ENCODE measurements around the gene NOD2.
A peak's percentile ranks its signal among the peaks of the same experiment; 100 is the strongest.

The NOD2 gene

GRCh38 chr16:50670476-50670875 lies 22.9 kb upstream of the NOD2 start:
- no peak for DNase-seq (ENCODE audit: low spot score)

GRCh38 chr16:50671644-50672260 lies 21.7 kb upstream of the NOD2 start:
- DNase-seq (ENCODE audit: low spot score) = no peak

- no peak for DNase-seq (ENCODE audit: low spot score)
Measured at GRCh38 chr16:50673496-50674275, 19.7 kb upstream of the NOD2 start.

GRCh38 chr16:50674831-50675230 lies 18.6 kb upstream of the NOD2 start:
- DNase-seq (ENCODE audit: low spot score) = no peak

GRCh38 chr16:50675686-50676610 lies 17.5 kb upstream of the NOD2 start:
- DNase-seq (ENCODE audit: low spot score) = no peak

- no peak for DNase-seq (ENCODE audit: low spot score)
Measured at GRCh38 chr16:50676684-50677225, 16.7 kb upstream of the NOD2 start.

- DNase-seq (ENCODE audit: low spot score) = peak; percentile 71
Measured at GRCh38 chr16:50677351-50677750, 16.1 kb upstream of the NOD2 start.

GRCh38 chr16:50678531-50678930 lies 14.9 kb upstream of the NOD2 start:
- no peak for DNase-seq (ENCODE audit: low spot score)

- no peak for DNase-seq (ENCODE audit: low spot score)
Measured at GRCh38 chr16:50679266-50679665, 14.1 kb upstream of the NOD2 start.

GRCh38 chr16:50679676-50680555 lies 13.5 kb upstream of the NOD2 start:
- DNase-seq (ENCODE audit: low spot score) = no peak

- no peak for DNase-seq (ENCODE audit: low spot score)
Measured at GRCh38 chr16:50680556-50680893, 12.9 kb upstream of the NOD2 start.

GRCh38 chr16:50681021-50681885 lies 12.2 kb upstream of the NOD2 start, which contains the start of gene SNX20:
TSS of gene SNX20 (minus strand) at chr16:50681312. CDS start at chr16:50677526, 3,786 bp downstream.
- no peak for DNase-seq (ENCODE audit: low spot score)

- DNase-seq (ENCODE audit: low spot score) = no peak
Measured at GRCh38 chr16:50683689-50684374, 9.6 kb upstream of the NOD2 start.

GRCh38 chr16:50684823-50685461 lies 8.5 kb upstream of the NOD2 start:
- DNase-seq (ENCODE audit: low spot score) = no peak

GRCh38 chr16:50685462-50686063 lies 7.8 kb upstream of the NOD2 start:
- no peak for DNase-seq (ENCODE audit: low spot score)

- DNase-seq (ENCODE audit: low spot score) = no peak
Measured at GRCh38 chr16:50688083-50688482, 5.3 kb upstream of the NOD2 start.

GRCh38 chr16:50688867-50689266 lies 4.5 kb upstream of the NOD2 start:
- DNase-seq (ENCODE audit: low spot score) = no peak

- DNase-seq (ENCODE audit: low spot score) = no peak
Measured at GRCh38 chr16:50690177-50690576, 3.2 kb upstream of the NOD2 start.

GRCh38 chr16:50692644-50692998 lies 785 bp upstream of the NOD2 start:
- no peak for DNase-seq (ENCODE audit: low spot score)
